GM23338 (cell line): ENCODE measurements around the gene ATP13A1.

ENCODE experiments used
- CTCF ChIP-seq, 2 experiments: fragments of 200-600 bp in 1 of 2; sonication (generic) in 1 of 2; conservative IDR thresholded peaks; 2 replicates each; pipeline versions ENCODE4 v1.5.1 to v1.6.1; 2016 to 2017; ENCODE audit warnings: antibody characterized with exemption in 2 of 2, low read depth in 2 of 2, mild to moderate bottlenecking in 2 of 2, moderate library complexity in 1 of 2
- NANOG ChIP-seq: IDR thresholded peaks from 2 replicates; pipeline ENCODE4 v1.6.1; 2016; ENCODE audit warnings: antibody characterized with exemption, borderline replicate concordance
- REST ChIP-seq: IDR thresholded peaks from one replicate; pipeline ENCODE4 v1.6.1; 2018; ENCODE audit warnings: antibody characterized with exemption; ENCODE audit not compliant: unreplicated experiment
- TF ChIP-seq, protein P1 (sequence below): fragments of 250-450 bp; sonication (Bioruptor Pico); IDR thresholded peaks from 2 replicates; pipeline ENCODE4 v1.5.0; 2020; ENCODE audit warnings: mild to moderate bottlenecking, moderate library complexity

GRCh38 chr19:19649155-19649554 is 14.3 kb downstream of the ATP13A1 start:
- TF ChIP-seq, protein P1, sequence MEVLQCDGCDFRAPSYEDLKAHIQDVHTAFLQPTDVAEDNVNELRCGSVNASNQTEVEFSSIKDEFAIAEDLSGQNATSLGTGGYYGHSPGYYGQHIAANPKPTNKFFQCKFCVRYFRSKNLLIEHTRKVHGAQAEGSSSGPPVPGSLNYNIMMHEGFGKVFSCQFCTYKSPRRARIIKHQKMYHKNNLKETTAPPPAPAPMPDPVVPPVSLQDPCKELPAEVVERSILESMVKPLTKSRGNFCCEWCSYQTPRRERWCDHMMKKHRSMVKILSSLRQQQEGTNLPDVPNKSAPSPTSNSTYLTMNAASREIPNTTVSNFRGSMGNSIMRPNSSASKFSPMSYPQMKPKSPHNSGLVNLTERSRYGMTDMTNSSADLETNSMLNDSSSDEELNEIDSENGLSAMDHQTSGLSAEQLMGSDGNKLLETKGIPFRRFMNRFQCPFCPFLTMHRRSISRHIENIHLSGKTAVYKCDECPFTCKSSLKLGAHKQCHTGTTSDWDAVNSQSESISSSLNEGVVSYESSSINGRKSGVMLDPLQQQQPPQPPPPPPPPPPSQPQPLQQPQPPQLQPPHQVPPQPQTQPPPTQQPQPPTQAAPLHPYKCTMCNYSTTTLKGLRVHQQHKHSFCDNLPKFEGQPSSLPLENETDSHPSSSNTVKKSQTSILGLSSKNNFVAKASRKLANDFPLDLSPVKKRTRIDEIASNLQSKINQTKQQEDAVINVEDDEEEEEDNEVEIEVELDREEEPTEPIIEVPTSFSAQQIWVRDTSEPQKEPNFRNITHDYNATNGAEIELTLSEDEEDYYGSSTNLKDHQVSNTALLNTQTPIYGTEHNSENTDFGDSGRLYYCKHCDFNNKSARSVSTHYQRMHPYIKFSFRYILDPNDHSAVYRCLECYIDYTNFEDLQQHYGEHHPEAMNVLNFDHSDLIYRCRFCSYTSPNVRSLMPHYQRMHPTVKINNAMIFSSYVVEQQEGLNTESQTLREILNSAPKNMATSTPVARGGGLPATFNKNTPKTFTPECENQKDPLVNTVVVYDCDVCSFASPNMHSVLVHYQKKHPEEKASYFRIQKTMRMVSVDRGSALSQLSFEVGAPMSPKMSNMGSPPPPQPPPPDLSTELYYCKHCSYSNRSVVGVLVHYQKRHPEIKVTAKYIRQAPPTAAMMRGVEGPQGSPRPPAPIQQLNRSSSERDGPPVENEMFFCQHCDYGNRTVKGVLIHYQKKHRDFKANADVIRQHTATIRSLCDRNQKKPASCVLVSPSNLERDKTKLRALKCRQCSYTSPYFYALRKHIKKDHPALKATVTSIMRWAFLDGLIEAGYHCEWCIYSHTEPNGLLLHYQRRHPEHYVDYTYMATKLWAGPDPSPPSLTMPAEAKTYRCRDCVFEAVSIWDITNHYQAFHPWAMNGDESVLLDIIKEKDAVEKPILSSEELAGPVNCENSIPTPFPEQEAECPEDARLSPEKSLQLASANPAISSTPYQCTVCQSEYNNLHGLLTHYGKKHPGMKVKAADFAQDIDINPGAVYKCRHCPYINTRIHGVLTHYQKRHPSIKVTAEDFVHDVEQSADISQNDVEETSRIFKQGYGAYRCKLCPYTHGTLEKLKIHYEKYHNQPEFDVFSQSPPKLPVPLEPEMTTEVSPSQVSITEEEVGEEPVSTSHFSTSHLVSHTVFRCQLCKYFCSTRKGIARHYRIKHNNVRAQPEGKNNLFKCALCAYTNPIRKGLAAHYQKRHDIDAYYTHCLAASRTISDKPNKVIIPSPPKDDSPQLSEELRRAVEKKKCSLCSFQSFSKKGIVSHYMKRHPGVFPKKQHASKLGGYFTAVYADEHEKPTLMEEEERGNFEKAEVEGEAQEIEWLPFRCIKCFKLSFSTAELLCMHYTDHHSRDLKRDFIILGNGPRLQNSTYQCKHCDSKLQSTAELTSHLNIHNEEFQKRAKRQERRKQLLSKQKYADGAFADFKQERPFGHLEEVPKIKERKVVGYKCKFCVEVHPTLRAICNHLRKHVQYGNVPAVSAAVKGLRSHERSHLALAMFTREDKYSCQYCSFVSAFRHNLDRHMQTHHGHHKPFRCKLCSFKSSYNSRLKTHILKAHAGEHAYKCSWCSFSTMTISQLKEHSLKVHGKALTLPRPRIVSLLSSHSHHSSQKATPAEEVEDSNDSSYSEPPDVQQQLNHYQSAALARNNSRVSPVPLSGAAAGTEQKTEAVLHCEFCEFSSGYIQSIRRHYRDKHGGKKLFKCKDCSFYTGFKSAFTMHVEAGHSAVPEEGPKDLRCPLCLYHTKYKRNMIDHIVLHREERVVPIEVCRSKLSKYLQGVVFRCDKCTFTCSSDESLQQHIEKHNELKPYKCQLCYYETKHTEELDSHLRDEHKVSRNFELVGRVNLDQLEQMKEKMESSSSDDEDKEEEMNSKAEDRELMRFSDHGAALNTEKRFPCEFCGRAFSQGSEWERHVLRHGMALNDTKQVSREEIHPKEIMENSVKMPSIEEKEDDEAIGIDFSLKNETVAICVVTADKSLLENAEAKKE (CRISPR knock-in tag): no peak
- TF ChIP-seq CTCF (conservative IDR thresholded peaks at IDR 0.05; ENCODE audit: low read depth in 2 of 2) (no peak), NANOG (no peak), REST (no peak)
